Activated T-cell treated with anti-CD3 and anti-CD28 coated beads, Interleukin-2, amount 50 U/mL, for 72 hours (primary cell): ENCODE measurements around the gene TMEM270. TPM values are rescaled to one million over a fixed set of nuclear protein-coding genes. Genes with fewer than 3 reads are reported as not detected.

Source experiments
- ATAC-seq, 2 donors: fragments of 150-1000 bp; cut with Tn5 transposase; replicated peaks in 1 of 2; 2 replicates each; pipeline ENCODE4 v1.10.0; 2021; ENCODE audit warnings: moderate library complexity in 2 of 2, mild to moderate bottlenecking in 1 of 2
- DNase-seq, 2 donors: peaks; one replicate each; pipeline ENCODE4 v3.0.0; 2021 to 2022; ENCODE audit warnings: mixed read lengths in 1 of 2
- H3K27ac Mint-ChIP-seq: one replicate; pipeline ENCODE4 v1.8.0; 2022; ENCODE audit warnings: mild to moderate bottlenecking, moderate library complexity, mixed read lengths
- H3K27me3 Mint-ChIP-seq: one replicate; pipeline ENCODE4 v1.8.0; 2022; ENCODE audit warnings: low read depth, mixed read lengths
- H3K36me3 Mint-ChIP-seq, 2 donors: one replicate each; pipeline ENCODE4 v1.8.0; 2022; ENCODE audit warnings: mixed read lengths in 2 of 2, mild to moderate bottlenecking in 1 of 2; ENCODE audit not compliant: insufficient read depth in 2 of 2
- H3K4me1 Mint-ChIP-seq: one replicate; pipeline ENCODE4 v1.8.0; 2022; ENCODE audit warnings: low read depth, mixed read lengths
- H3K4me3 Mint-ChIP-seq, 2 donors: one replicate each; pipeline ENCODE4 v1.8.0; 2022; ENCODE audit warnings: mild to moderate bottlenecking in 2 of 2, mixed read lengths in 2 of 2, moderate library complexity in 2 of 2
- H3K9me3 Mint-ChIP-seq, 2 donors: one replicate each; pipeline ENCODE4 v1.8.0; 2022; ENCODE audit warnings: mixed read lengths in 2 of 2
- total RNA-seq, 2 donors: library from RNA; stranded (reverse); gene quantifications; one replicate each; pipeline ENCODE4 v1.2.3, GENCODE V29; 2022

TMEM270 gene
- total RNA-seq, 2 donors from 2014 or later: not detected

GRCh38 chr7:73904219-73905137 is 43.5 kb downstream of the TMEM270 start:
- H3K4me1 Mint-ChIP-seq: no peaks in the 10 kb centered on the region
- ATAC-seq (no peak), DNase-seq (no peak)
- H3K36me3 Mint-ChIP-seq: no peaks in the 10 kb centered on the region
- H3K27ac Mint-ChIP-seq: no peak overlapping the region
- no peak overlapping the region for H3K4me3 Mint-ChIP-seq
- H3K9me3 Mint-ChIP-seq: no peaks in the 10 kb centered on the region
- H3K27me3 Mint-ChIP-seq: no peaks in the 10 kb centered on the region

DNA sequence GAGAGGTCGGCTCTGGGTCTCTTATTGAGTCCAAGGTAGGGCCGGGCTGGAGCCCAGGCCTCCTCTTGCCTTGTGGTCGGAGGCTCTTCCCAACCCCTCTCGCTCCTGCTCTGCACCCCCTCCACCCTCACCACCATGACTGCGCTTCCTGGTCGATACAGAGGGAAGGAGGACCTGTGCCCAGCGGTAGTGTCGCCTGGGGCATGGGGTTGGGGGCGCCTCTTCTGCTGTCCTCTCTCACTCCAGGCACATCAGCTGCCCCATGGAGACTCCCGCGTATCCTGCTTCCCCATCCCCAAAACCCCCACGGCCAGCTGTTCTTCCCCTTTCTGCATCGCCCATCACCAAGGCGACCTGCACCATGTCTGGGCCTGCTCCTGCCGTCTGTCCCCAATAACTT is 44.4 kb downstream of the TMEM270 start:
- DNase-seq (no peak), ATAC-seq (no peak)
- Mint-ChIP-seq H3K4me1 (no peaks in the 10 kb centered on the region), H3K9me3 (no peaks in the 10 kb centered on the region), H3K27me3 (no peaks in the 10 kb centered on the region), H3K4me3 (no peak overlapping the region), H3K27ac (no peak overlapping the region), H3K36me3 (no peaks in the 10 kb centered on the region)

DNA sequence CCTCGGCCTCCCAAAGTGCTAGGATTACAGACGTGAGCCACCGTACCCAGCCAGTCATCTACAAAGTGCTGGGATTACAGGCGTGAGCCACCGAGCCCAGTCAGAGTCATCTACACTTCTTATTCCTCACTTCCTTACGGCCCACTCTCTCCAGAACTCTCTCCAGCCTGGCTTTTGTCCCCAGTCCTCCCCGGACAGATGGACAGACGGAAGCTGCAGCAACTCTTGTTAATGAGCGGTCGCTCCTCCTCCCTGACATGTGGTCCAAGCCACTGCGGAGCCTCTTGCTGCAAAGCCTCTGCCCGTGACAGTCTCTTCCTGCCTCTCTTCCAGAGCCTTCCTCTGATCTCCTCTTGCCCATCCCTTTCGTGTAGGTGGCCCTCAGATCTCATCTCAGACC is 45.9 kb downstream of the TMEM270 start:
- Mint-ChIP-seq H3K4me3 (no peak overlapping the region), H3K4me1 (no peaks in the 10 kb centered on the region), H3K9me3 (no peaks in the 10 kb centered on the region), H3K36me3 (no peaks in the 10 kb centered on the region), H3K27ac (no peak overlapping the region), H3K27me3 (no peaks in the 10 kb centered on the region)
- DNase-seq (no peak), ATAC-seq (no peak)

- DNase-seq: no peak
- H3K4me1 Mint-ChIP-seq: no peaks in the 10 kb centered on the region
- no peak overlapping the region for H3K27ac Mint-ChIP-seq
- no peaks in the 10 kb centered on the region for H3K27me3 Mint-ChIP-seq
- H3K9me3 Mint-ChIP-seq: no peaks in the 10 kb centered on the region
- no peak for ATAC-seq
- no peaks in the 10 kb centered on the region for H3K36me3 Mint-ChIP-seq
- H3K4me3 Mint-ChIP-seq: no peak overlapping the region
Observed at GRCh38 chr7:73907554-73908122, 46.7 kb downstream of the TMEM270 start.

DNA sequence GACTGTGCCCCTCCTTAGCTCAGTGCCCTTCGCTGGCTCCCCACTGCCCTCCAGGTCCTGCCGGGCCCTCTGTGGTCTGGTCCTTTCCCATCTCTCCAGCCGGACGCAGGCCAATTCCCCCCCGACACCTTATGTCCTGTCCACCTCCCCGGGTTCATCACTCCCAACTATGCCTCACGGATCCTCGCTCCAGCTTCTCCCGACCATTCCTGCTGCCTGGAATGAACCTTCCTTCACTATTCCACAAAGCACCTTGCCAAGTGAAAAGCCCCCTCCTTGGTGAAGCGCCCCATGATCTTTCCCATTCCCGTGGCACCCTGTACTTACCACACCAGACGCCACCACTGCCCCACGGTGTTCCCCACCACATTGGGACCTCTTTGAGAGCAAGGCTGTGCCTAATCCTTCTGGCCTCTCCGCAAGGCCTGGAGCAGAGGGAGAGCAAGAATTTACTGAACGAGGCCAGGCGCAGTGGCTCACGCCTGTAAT is 47.2 kb downstream of the TMEM270 start:
- H3K9me3 Mint-ChIP-seq: no peaks in the 10 kb centered on the region
- no peak overlapping the region for H3K27ac Mint-ChIP-seq
- H3K27me3 Mint-ChIP-seq: no peaks in the 10 kb centered on the region
- H3K4me1 Mint-ChIP-seq: no peaks in the 10 kb centered on the region
- ATAC-seq (no peak), DNase-seq (no peak)
- H3K36me3 Mint-ChIP-seq: no peaks in the 10 kb centered on the region
- no peak overlapping the region for H3K4me3 Mint-ChIP-seq

GRCh38 chr7:73909051-73909941 is 48.3 kb downstream of the TMEM270 start:
- ATAC-seq: no peak
- no peaks in the 10 kb centered on the region for H3K9me3 Mint-ChIP-seq
- no peak for DNase-seq
- no peaks in the 10 kb centered on the region for H3K27me3 Mint-ChIP-seq
- H3K4me3 Mint-ChIP-seq: no peak overlapping the region
- H3K4me1 Mint-ChIP-seq: no peaks in the 10 kb centered on the region
- no peak overlapping the region for H3K27ac Mint-ChIP-seq
- H3K36me3 Mint-ChIP-seq: no peaks in the 10 kb centered on the region

DNA sequence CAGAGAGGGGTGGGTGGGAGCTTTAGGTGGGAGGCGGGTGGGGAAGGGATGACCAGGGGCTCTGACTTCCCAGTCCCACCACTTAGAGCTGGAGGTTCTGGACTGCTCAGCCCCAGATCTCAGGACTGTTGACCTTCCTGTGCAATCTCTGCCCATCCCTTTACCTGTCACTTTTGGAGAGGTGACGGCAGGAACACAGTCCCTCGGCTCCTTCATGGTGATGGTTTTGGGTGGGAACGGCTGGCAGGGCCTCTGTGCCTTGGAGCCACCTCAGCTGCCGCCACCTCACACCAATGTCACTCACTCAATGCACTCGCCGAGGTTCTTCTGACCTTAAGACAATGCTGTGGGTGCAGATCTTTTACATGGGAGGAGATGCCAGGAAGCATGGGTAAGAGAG is 49.0 kb downstream of the TMEM270 start:
- Mint-ChIP-seq H3K9me3 (no peaks in the 10 kb centered on the region), H3K27me3 (no peaks in the 10 kb centered on the region), H3K36me3 (no peaks in the 10 kb centered on the region), H3K4me1 (no peaks in the 10 kb centered on the region), H3K27ac (no peak overlapping the region), H3K4me3 (no peak overlapping the region)
- DNase-seq: no peak
- ATAC-seq: no peak

- ATAC-seq (no peak), DNase-seq (no peak)
- H3K27me3 Mint-ChIP-seq: no peaks in the 10 kb centered on the region
- no peaks in the 10 kb centered on the region for H3K36me3 Mint-ChIP-seq
- H3K4me1 Mint-ChIP-seq: no peaks in the 10 kb centered on the region
- no peak overlapping the region for H3K27ac Mint-ChIP-seq
- H3K4me3 Mint-ChIP-seq: no peak overlapping the region
- H3K9me3 Mint-ChIP-seq: no peaks in the 10 kb centered on the region
Observed at GRCh38 chr7:73912223-73912622, 51.3 kb downstream of the TMEM270 start.

Other genes starting within 250 kb of the TMEM270 start
- gene MLXIPL, start 236.6 kb upstream of the TMEM270 start, total RNA-seq: under 1 TPM in 1 of 2 donors, not detected in 1; 0.14 TPM
- under 1 TPM; 0.70 to 0.95 TPM for gene VPS37D, start 193.3 kb upstream of the TMEM270 start, total RNA-seq
- 1 to 10 TPM; 4.3 to 5.8 TPM for gene DNAJC30, start 177.7 kb upstream of the TMEM270 start, total RNA-seq
- gene BUD23, start 177.6 kb upstream of the TMEM270 start, total RNA-seq: 10 to 100 TPM; 87.0 to 90.9 TPM
- 10 to 100 TPM; 28.6 to 37.5 TPM for gene STX1A, start 141.5 kb upstream of the TMEM270 start, total RNA-seq
- gene ABHD11, start 122.4 kb upstream of the TMEM270 start, total RNA-seq: 10 to 100 TPM; 10.2 to 12.2 TPM
- not detected for gene CLDN3, start 90.9 kb upstream of the TMEM270 start, total RNA-seq
- gene CLDN4, start 30.2 kb upstream of the TMEM270 start, total RNA-seq: under 1 TPM; 0.34 to 0.53 TPM
- gene METTL27, start 18.6 kb upstream of the TMEM270 start, total RNA-seq: 1 to 10 TPM in 1 of 2 donors, not detected in 1; 1.8 TPM
- gene ELN, start 167.0 kb downstream of the TMEM270 start, total RNA-seq: not detected
- 10 to 100 TPM; 18.8 to 22.3 TPM for gene LIMK1, start 222.6 kb downstream of the TMEM270 start, total RNA-seq